Naive B cell (primary cell): ENCODE data around the gene BMP7. TPM values are rescaled to one million over a fixed set of nuclear protein-coding genes. Genes with fewer than 3 reads are reported as not detected.

Experiments
- ATAC-seq, 2 donors: fragments of 150-1000 bp; cut with Tn5 transposase; 2 replicates each; pipeline ENCODE4 v1.10.0; 2021; ENCODE audit warnings: low read depth in 2 of 2, mild to moderate bottlenecking in 2 of 2, moderate library complexity in 2 of 2
- DNase-seq: peaks from one replicate; pipeline ENCODE4 v3.0.0; 2022
- H3K27ac Mint-ChIP-seq, 6 donors: one replicate each; pipeline ENCODE4 v1.8.0; 2020 to 2022; ENCODE audit warnings: mild to moderate bottlenecking in 6 of 6, mixed read lengths in 6 of 6, moderate library complexity in 5 of 6, inconsistent platforms in 2 of 6
- H3K27me3 Mint-ChIP-seq, 3 donors: one replicate each; pipeline ENCODE4 v1.8.0; 2021 to 2022; ENCODE audit warnings: mixed read lengths in 3 of 3, mild to moderate bottlenecking in 1 of 3
- H3K36me3 Mint-ChIP-seq, 2 donors: one replicate each; pipeline ENCODE4 v1.8.0; 2020 to 2022; ENCODE audit warnings: mixed read lengths in 2 of 2, inconsistent platforms in 1 of 2, mild to moderate bottlenecking in 1 of 2
- H3K4me1 Mint-ChIP-seq, 3 donors: one replicate each; pipeline ENCODE4 v1.8.0; 2020 to 2022; ENCODE audit warnings: mixed read lengths in 3 of 3, inconsistent platforms in 1 of 3, mild to moderate bottlenecking in 1 of 3, moderate library complexity in 1 of 3
- H3K4me3 Mint-ChIP-seq, 8 donors: one replicate each; pipeline ENCODE4 v1.8.0; 2020 to 2022; ENCODE audit warnings: mild to moderate bottlenecking in 8 of 8, mixed read lengths in 8 of 8, moderate library complexity in 8 of 8, inconsistent platforms in 2 of 8
- H3K9me3 Mint-ChIP-seq, 7 donors: one replicate each; pipeline ENCODE4 v1.8.0; 2020 to 2022; ENCODE audit warnings: mixed read lengths in 7 of 7, mild to moderate bottlenecking in 5 of 7, inconsistent platforms in 2 of 7, moderate library complexity in 1 of 7
- polyA plus RNA-seq, 6 donors: library from polyadenylated mRNA; unstranded; fragments of 300-500 nt; fragmentation: Illumina TruSeq; gene quantifications; one replicate each; pipeline ENCODE4 v1.2.3, GENCODE V29; 2021; ENCODE audit warnings: low read depth in 6 of 6

BMP7 gene
- polyA plus RNA-seq, 6 donors from 2014 or later: not detected

- H3K4me3 Mint-ChIP-seq: no peak overlapping the region
- ATAC-seq (no peak), DNase-seq (no peak)
- H3K36me3 Mint-ChIP-seq: peaks cover 0 to 9% of the 10 kb centered on the region in 2 donors
- H3K9me3 Mint-ChIP-seq: peaks cover 0 to 10% (median 4%) of the 10 kb centered on the region in 7 donors
- peaks cover 10 to 16% (median 14%) of the 10 kb centered on the region in 3 donors for H3K27me3 Mint-ChIP-seq
- no peak overlapping the region for H3K27ac Mint-ChIP-seq
- no peaks in the 10 kb centered on the region for H3K4me1 Mint-ChIP-seq
These were observed 91.7 kb downstream of the BMP7 start for GRCh38 chr20:57174737-57175136.

DNA sequence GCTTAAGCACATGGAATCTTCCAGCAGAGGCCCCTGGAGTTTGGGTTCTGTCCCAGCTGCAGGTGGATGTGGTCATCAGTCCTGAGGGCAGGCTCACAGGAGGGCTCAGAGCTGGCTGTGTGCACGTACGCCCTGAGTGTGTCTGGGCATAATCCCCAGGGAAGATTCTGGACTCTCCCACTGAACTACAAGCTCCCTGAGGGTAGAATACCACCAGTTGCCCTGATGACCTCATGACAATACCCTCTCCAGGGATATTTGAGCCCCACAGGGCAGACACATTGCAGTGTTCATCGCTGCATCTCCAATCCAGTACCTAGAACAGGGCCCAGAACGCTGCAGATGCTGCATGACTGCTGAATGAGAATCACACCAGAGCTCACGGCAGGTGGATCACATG lies 92.5 kb downstream of the BMP7 start:
- Mint-ChIP-seq H3K4me1 (no peaks in the 10 kb centered on the region), H3K27ac (no peak overlapping the region), H3K27me3 (peaks cover 10 to 16% (median 14%) of the 10 kb centered on the region in 3 donors), H3K36me3 (peaks cover 0 to 9% of the 10 kb centered on the region in 2 donors), H3K9me3 (peaks cover 0 to 10% (median 4%) of the 10 kb centered on the region in 7 donors), H3K4me3 (no peak overlapping the region)
- no peak for ATAC-seq
- no peak for DNase-seq

DNA sequence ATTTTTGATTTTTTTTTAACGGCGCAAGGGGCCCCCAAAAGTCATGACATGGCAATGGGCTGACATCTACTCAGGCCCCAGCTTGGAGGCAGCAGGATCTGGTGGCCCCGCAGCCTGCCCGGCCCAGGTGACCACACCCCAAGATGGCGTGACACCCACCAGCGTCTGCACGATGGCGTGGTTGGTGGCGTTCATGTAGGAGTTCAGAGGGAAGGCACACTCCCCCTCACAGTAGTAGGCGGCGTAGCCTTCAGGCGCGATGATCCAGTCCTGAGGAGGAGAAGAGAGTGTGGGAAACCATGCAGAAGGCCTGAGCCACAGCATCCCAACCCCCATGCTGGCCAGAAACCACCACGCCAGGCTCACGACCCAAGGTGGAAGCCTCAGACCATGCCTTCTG lies 93.4 kb downstream of the BMP7 start:
- no peaks in the 10 kb centered on the region for H3K4me1 Mint-ChIP-seq
- peaks cover 0 to 6% of the 10 kb centered on the region in 2 donors for H3K36me3 Mint-ChIP-seq
- ATAC-seq (no peak), DNase-seq (no peak)
- H3K27ac Mint-ChIP-seq: no peak overlapping the region
- peaks cover 0 to 10% (median 5%) of the 10 kb centered on the region in 7 donors for H3K9me3 Mint-ChIP-seq
- no peak overlapping the region for H3K4me3 Mint-ChIP-seq
- H3K27me3 Mint-ChIP-seq: peaks cover 6 to 17% (median 16%) of the 10 kb centered on the region in 3 donors

DNA sequence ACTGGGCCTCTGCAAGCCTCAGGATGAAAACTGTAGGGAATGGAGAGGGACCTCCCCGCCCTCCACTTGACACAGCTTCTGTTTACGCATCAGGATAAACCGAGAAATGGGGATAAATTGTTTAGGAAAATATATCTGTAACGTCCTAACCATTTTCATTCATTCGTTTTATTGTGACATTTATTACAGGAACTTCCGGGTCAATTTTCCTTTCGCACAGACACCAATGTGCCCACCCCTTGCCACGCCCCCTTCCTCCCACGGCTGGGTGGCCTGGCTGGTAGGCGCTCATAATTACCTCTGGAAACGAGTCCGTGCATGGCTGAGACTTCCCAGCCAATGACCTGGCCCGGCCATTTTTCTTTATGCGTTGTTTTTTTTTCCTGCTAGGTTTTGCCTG lies 96.1 kb downstream of the BMP7 start:
- Mint-ChIP-seq H3K4me3 (no peak overlapping the region), H3K36me3 (no peaks in the 10 kb centered on the region), H3K4me1 (no peaks in the 10 kb centered on the region), H3K27ac (no peak overlapping the region), H3K9me3 (peaks cover 0 to 10% (median 1%) of the 10 kb centered on the region in 7 donors), H3K27me3 (peaks cover 2 to 8% (median 6%) of the 10 kb centered on the region in 3 donors)
- DNase-seq (no peak), ATAC-seq (no peak)

GRCh38 chr20:57169162-57169561 lies 97.3 kb downstream of the BMP7 start:
- DNase-seq: no peak
- ATAC-seq: no peak
- peaks cover 0 to 10% (median 3%) of the 10 kb centered on the region in 7 donors for H3K9me3 Mint-ChIP-seq
- H3K36me3 Mint-ChIP-seq: no peaks in the 10 kb centered on the region
- no peak overlapping the region for H3K27ac Mint-ChIP-seq
- no peaks in the 10 kb centered on the region for H3K4me1 Mint-ChIP-seq
- peaks cover 5 to 11% (median 8%) of the 10 kb centered on the region in 3 donors for H3K27me3 Mint-ChIP-seq
- no peak overlapping the region for H3K4me3 Mint-ChIP-seq

DNA sequence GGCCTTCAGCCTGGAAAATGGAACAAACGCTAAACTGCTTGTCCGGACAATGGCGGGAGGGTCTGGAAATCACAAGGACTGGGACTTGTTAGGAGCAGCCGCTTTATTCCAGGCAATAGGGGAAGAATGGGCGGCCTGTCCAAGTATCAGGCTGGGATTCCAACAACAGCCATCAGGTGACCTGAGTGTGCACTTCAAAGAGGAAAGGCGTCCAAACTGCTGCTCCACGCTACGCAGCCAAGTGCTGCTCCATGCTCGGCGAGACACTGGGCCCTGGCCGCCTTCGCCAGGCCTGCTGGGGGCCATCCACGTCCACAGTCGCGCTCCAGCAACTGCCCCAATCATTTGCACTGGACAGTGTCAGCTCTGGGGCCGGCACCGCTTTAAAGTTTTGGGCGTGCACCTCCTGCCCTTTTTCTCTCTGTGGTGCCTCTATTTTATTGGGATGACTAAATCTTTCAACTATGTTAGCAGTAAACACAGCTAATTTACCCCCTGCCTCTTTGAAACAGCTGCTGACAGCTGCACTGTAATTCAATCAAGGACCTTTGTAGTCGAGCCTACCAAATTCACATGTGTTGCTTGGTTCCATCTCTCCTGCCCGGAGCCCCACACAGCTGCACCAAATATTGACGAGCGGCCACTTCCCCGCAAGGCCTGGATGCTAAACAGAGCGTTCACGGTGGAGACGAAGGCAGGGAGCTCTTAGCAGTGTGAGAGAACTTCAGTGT lies 98.3 kb downstream of the BMP7 start:
- Mint-ChIP-seq H3K9me3 (peaks cover 0 to 10% (median 3%) of the 10 kb centered on the region in 7 donors), H3K27ac (no peak overlapping the region), H3K4me3 (no peak overlapping the region), H3K4me1 (no peaks in the 10 kb centered on the region), H3K27me3 (peaks cover 5 to 14% (median 8%) of the 10 kb centered on the region in 3 donors), H3K36me3 (no peaks in the 10 kb centered on the region)
- ATAC-seq: no peak
- no peak for DNase-seq

GRCh38 chr20:57167292-57167655 lies 99.2 kb downstream of the BMP7 start:
- no peaks in the 10 kb centered on the region for H3K4me1 Mint-ChIP-seq
- DNase-seq: no peak
- no peak overlapping the region for H3K27ac Mint-ChIP-seq
- H3K4me3 Mint-ChIP-seq: no peak overlapping the region
- peaks cover 0 to 10% (median 3%) of the 10 kb centered on the region in 7 donors for H3K9me3 Mint-ChIP-seq
- peaks cover 3 to 16% (median 8%) of the 10 kb centered on the region in 3 donors for H3K27me3 Mint-ChIP-seq
- ATAC-seq: no peak
- H3K36me3 Mint-ChIP-seq: no peaks in the 10 kb centered on the region

GRCh38 chr20:57166568-57167291 lies 99.7 kb downstream of the BMP7 start:
- Mint-ChIP-seq H3K27ac (no peak overlapping the region), H3K27me3 (peaks cover 0 to 16% (median 8%) of the 10 kb centered on the region in 3 donors)

DNA sequence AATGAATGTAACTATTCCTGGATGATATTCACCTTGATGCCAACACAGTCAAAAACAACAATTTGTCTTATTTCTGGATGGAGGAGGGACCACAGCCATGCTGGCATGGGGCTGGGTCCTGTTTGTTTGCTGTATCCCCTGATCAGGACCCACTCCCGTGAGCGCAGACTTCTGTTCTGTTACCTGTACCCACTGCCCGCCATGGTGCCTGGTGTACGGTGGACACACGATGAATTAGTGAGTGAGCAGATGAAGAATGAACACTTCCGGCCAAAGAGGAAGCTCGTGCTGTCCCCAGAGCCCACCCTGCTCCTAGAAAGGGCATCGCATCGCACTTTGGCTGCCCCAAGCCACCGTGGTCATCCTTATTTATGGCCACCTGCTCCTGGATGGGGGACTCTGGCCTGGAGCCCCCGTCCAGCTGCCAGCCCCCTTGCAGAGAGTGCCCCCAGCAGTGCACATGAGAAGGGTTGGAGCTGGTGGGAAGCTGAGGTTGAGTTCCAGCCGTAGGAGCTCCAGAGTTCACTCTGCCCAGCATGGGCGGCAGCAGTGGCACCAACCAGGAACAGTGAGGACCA lies 100.9 kb downstream of the BMP7 start:
- H3K4me3 Mint-ChIP-seq: no peak overlapping the region
- DNase-seq: no peak
- no peak overlapping the region for H3K27ac Mint-ChIP-seq
- H3K27me3 Mint-ChIP-seq: peaks cover 0 to 16% (median 8%) of the 10 kb centered on the region in 3 donors
- no peaks in the 10 kb centered on the region for H3K4me1 Mint-ChIP-seq
- H3K36me3 Mint-ChIP-seq: no peaks in the 10 kb centered on the region
- ATAC-seq: no peak
- peaks cover 0 to 8% (median 2%) of the 10 kb centered on the region in 7 donors for H3K9me3 Mint-ChIP-seq

More at GRCh38 chr20:57166568-57167291, 99.7 kb downstream of the BMP7 start:
- Mint-ChIP-seq H3K4me3 (no peak overlapping the region), H3K9me3 (peaks cover 0 to 10% (median 3%) of the 10 kb centered on the region in 7 donors), H3K4me1 (no peaks in the 10 kb centered on the region), H3K36me3 (no peaks in the 10 kb centered on the region)
- no peak for ATAC-seq
- DNase-seq: no peak

DNA sequence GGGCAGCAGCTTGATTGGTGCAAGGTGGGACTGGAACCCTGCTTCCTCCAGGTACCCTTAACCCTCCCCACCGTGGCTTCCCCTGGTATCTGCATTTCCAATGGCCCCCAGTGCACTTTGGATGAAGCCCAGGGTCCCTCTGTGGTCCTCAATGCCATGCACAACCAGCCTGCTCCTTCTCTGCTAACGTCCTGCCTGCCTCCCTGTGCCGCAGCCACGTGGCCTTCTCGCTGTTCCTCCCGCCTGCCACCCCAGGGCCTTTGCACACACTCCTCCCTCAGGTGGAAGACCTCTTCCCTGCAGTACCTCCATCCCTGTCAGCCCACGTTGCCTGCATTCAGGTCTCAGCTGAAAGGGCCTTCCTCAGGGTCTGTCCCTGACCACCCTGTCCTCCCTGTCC lies 101.6 kb downstream of the BMP7 start:
- peaks cover 0 to 16% (median 8%) of the 10 kb centered on the region in 3 donors for H3K27me3 Mint-ChIP-seq
- peaks cover 0 to 6% (median 2%) of the 10 kb centered on the region in 7 donors for H3K9me3 Mint-ChIP-seq
- DNase-seq (no peak), ATAC-seq (no peak)
- no peaks in the 10 kb centered on the region for H3K36me3 Mint-ChIP-seq
- no peaks in the 10 kb centered on the region for H3K4me1 Mint-ChIP-seq
- H3K4me3 Mint-ChIP-seq: no peak overlapping the region
- no peak overlapping the region for H3K27ac Mint-ChIP-seq

GRCh38 chr20:57163041-57163440 lies 103.4 kb downstream of the BMP7 start:
- no peaks in the 10 kb centered on the region for H3K36me3 Mint-ChIP-seq
- peaks cover 0 to 10% (median 8%) of the 10 kb centered on the region in 3 donors for H3K27me3 Mint-ChIP-seq
- H3K4me3 Mint-ChIP-seq: no peak overlapping the region
- DNase-seq (no peak), ATAC-seq (no peak)
- peaks cover 0 to 6% (median 0%) of the 10 kb centered on the region in 7 donors for H3K9me3 Mint-ChIP-seq
- no peak overlapping the region for H3K27ac Mint-ChIP-seq
- no peaks in the 10 kb centered on the region for H3K4me1 Mint-ChIP-seq

DNA sequence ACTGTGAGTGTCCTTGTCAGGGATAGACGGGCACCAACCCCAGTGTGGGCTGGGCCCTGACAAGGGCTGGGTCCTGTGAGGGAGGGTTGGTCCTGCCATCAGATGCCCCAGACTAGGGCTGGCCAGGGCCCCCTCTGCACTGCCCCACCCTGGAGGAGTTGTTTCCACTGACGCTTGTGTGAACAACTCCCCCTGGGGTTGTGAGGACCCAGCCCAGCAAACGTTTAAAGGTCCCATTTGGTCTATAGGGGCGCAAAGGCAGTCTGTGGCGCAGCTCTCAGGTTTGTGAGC lies 104.1 kb downstream of the BMP7 start:
- H3K4me1 Mint-ChIP-seq: no peaks in the 10 kb centered on the region
- H3K27me3 Mint-ChIP-seq: peaks cover 0 to 10% (median 8%) of the 10 kb centered on the region in 3 donors
- no peak overlapping the region for H3K4me3 Mint-ChIP-seq
- H3K36me3 Mint-ChIP-seq: no peaks in the 10 kb centered on the region
- no peak for ATAC-seq
- H3K9me3 Mint-ChIP-seq: peaks cover 0 to 6% (median 0%) of the 10 kb centered on the region in 7 donors
- DNase-seq: no peak
- H3K27ac Mint-ChIP-seq: no peak overlapping the region

DNA sequence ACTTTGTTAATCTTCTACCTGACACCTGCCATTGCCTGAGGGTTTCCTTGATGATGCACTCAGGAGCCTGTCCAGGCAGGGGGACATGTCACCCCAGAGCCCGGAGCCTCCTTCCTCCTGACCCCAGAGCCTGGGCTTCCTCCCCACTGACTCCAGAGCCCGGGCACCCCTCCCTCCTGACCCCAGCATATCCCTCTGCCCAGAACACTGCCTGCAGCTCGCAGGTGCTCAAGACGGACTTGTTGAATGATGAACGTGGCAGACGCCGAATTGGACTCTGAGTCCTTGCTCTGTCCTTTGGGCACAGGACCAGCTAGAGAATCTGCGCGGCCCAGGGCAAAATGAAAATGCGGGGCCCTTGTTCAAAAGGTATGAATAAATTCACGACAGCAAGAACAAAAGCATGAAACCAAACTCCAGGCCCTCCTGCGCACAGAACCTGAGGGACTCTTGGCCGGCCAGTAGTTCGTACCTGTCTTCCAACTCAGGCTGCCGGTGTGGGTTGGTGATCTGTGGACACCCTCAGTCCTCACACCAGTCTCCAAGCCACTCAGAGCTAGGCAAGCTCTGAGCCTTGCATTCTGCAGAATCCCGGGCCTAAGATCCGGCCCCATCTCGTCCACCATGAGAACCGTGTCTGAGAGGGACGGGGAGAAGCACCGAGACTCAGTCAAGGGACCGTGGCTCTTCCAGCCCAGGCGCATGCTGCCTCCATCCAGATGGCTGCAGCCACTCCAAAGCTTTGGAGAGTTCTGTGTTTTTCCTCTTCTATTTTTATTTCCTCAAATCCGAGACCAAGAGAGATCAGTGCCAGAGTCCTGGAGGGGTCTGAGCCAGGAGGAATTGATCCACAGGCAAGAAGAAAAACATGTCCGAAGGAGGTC lies 104.7 kb downstream of the BMP7 start:
- Mint-ChIP-seq H3K27me3 (peaks cover 0 to 10% (median 8%) of the 10 kb centered on the region in 3 donors), H3K27ac (no peak overlapping the region), H3K36me3 (no peaks in the 10 kb centered on the region), H3K4me3 (no peak overlapping the region), H3K4me1 (no peaks in the 10 kb centered on the region), H3K9me3 (peaks cover 0 to 6% (median 0%) of the 10 kb centered on the region in 7 donors)
- no peak for ATAC-seq
- no peak for DNase-seq
